Measurements from ENCODE around the gene CHAD.
A peak's percentile ranks its signal among the peaks of the same experiment; 100 is the strongest.
"Not testable (repeated sequence)": the region's sequence is repeated elsewhere in the genome, so short reads cannot be mapped to it uniquely, and the experiment has no call there.

CHAD gene

GRCh38 chr17:50495217-50495823, 26.6 kb upstream of the CHAD start:
- no peak for DNase-seq (ENCODE audit: low spot score)

DNA sequence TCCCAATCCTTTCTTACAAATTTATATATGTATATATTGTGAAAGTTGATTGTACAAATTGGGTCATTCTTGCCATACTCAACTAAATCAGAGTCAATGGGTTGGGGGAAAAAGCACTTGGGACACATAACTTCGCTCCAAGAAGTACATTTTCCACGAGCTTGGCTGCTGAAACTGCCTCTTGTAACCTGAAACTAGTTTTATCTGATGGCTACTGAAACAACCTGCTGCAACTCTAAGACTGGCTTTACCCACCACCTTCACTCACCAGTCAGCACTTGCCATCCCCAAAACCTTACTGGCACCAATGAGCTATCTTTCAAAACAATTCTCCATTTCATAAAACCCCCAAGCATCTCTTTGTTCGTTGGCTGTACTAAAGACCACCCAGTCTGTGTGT, 25.1 kb upstream of the CHAD start:
- no peak for DNase-seq (ENCODE audit: low spot score)

GRCh38 chr17:50492214-50492613, 23.5 kb upstream of the CHAD start:
- no peak for DNase-seq (ENCODE audit: low spot score)

- DNase-seq (ENCODE audit: low spot score) = no peak
Observed at GRCh38 chr17:50491505-50491904, 22.8 kb upstream of the CHAD start.

DNA sequence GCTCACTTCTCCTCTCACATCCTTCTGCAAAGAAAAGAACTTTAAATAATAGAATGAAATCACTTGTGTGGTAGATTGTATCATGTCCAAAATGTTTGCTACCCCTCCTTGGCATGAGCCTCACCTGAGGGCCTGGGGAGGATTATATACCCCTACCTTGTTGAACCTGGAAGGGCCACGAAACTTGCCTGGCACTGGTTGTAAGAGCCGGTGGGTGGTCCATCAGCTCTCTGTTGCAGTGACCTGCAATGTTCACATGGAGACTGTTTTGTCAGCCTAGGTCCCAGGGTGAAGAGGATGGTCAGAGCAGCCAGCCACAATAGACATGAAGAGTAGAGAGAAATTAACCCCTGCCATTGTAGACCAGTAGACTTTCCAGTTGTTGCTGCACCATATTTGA, 20.2 kb upstream of the CHAD start:
- no peak for DNase-seq (ENCODE audit: low spot score)

DNA sequence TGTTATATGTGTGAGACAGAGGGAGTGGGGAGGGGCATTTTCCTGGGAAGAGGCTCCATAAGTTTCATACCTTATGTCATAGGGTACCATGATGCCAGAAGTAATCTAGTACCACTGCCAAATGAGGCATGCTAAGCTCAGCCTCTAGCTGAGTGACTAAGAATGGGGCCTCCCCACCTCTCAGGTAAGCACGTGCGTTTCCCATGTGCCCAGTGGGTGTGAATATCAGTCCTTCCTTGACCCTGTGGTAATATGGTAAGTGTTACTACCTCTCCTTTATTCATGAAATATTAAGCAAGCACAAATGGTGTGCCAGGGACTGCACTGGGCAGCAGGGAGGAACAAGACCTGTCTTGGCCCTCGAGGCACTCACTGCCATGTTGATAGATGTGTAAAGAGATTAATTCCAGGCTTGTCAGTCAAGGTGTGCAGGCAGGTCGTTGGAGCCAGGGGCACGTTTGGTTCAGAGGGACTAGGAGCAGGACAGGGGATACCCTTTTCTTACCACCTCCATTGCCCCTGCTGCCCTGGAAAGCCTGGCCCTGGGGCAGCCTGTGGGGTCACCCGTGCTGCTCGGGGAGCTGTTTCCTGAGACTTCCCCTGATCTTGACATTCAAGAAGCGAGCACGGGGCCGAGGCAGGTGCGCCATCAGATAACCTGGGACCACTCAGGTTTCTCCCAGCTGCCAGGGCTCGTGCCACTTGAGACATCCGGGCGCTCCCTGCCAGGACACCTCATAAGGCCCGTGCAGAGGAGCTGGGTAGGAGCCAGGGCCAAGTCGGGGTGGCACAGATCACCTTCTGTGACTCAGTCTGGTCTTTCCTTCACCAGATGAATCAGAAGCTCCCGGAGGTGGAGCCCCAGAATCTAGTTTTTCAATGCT, 18.8 kb upstream of the CHAD start:
- no peak for DNase-seq (ENCODE audit: low spot score)

- no peak for DNase-seq (ENCODE audit: low spot score)
Observed at GRCh38 chr17:50484386-50485155, 15.9 kb upstream of the CHAD start.

GRCh38 chr17:50483266-50483665, 14.6 kb upstream of the CHAD start:
- DNase-seq (ENCODE audit: low spot score) = no peak

- peak; percentile 63 for DNase-seq (ENCODE audit: low spot score)
Observed at GRCh38 chr17:50482516-50482915, 13.8 kb upstream of the CHAD start.

DNA sequence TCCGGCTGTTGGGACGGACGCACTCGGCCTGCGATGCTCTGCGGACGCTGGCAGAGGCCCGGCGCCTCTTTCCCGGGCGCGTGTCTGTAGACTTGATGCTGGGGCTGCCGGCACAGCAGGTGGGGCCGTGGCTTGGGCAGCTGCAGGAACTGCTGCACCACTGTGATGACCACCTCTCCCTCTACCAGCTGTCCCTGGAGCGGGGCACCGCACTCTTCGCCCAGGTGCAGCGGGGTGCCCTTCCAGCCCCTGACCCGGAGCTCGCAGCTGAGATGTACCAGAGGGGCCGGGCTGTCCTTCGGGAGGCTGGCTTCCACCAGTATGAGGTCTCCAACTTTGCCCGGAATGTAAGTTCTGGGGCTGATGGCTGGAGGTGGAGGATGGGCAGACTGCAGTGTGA, 13.4 kb upstream of the CHAD start:
- DNase-seq (ENCODE audit: low spot score) = no peak

DNA sequence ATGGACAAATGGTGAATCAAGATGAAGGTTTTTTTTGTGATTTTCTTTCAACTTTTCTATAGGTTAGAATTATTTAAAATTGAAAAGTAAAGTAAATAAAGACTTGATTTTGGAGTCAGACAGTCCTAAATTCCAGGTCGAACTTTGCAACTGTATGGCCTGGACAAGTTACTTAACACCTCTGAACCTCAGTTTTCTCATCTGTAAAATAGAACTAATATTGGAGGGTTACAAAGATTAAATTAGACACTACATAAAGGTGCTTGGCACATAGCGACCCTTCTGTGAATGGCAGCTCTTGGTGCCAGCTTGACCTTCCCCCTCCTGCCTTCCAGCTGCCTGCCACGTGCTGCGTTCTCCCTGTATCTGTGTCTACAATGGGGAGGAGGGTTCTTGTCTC, 13.0 kb upstream of the CHAD start:
- no peak for DNase-seq (ENCODE audit: low spot score)

- DNase-seq (ENCODE audit: low spot score) = no peak
Observed at GRCh38 chr17:50480854-50481490, 12.3 kb upstream of the CHAD start.

DNA sequence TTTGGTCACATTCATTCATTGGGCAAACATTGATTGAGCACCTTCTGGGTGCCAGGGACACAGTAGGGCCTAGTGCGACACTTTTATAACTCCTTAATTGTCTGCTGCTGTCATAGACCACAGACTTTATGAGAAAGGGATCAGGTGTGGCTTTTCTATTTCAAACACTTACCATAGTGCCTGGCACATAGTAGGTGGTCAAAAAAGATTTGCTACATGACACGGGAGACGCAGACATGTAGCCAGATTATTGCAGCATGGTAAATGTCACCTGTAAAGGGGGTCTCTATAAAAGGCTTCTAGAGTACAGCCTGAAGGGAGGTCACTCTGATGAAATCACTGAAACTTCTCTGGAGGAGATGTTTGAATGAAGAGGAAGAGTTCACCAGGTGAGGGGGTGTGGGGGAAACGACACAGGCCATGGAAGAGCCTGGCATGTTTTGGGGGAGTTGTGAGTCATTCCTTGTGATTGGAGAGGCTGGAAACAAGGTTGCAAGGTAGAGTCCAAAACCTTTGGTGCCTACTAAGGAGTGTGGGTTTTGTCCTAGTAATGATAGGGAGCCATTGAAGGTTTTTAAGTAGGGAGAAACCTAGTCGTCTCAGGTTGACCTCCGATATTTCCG, 11.6 kb upstream of the CHAD start:
- no peak for DNase-seq (ENCODE audit: low spot score)

GRCh38 chr17:50479522-50480141, 11.0 kb upstream of the CHAD start:
- peak; percentile 68 for DNase-seq (ENCODE audit: low spot score)

DNA sequence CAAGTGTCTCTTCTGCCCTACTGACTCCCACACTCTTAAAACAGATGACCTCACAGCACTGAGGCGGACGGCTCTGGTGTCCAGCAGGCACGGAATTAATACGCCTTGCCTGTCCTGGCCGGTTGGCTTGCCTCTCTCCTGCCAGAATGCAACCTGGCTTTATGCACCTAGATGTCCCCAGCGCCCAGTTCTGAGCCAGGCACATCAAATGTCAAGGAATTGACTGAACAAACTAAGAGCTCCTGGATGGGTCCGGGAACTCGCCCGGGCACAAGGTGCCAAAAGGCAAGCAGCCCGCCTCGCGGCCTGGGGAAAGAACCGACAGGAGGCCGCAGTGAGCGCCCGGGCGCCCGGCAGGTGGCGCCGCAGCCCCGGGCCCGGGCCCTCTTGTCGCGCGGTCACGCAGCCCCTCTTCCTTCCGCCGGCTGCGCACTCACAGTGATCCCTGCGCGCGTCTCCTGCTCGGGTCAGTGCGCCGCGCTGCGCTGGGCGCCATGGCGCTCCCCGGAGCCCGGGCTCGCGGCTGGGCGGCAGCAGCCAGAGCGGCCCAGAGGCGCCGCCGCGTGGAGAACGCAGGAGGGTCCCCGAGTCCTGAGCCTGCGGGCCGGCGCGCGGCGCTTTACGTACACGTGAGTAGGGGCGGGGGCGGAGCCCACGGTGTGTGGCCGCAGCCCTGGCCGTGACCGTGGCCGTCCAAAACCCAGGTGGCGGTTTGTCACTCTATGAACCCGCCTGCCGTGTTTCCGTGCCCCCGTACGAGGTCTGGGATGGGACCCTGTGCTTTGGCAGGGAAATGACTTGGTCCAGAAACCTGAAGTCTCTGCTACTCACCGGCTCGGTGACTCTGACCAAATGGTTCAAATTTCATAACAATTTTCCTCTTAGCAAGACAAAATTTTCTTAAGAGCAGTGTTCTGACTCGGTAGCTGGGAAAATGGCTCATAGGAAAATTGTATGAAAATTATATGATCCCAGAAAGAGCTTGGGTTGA, 10.0 kb upstream of the CHAD start, which contains the start of gene RSAD1:
Gene RSAD1, plus strand, starts transcription at position 470 of the 991 bp plus-strand sequence. Its CDS starts 25 bp downstream, at position 495.
- peak; percentile 87 for DNase-seq (ENCODE audit: low spot score)

DNA sequence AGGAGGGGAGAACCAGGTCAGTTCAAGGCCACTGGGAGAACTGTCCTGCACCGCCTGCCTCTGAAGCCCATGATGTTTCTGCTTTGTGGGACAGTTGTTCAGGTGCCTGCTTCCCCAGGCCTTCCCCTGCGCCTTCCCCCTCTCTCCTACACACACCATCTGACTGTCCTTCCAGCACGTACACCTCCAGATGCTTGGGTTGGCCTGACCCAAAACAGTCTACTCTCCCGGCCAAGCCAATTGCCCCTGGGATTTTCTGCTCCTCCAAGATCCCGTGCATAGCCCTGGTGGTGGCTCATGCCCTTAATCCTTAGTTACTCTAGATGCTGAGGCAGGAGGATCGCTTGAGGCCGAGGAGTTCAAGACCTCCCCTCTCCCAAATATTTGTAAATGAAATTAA, 9.3 kb upstream of the CHAD start:
- no peak for DNase-seq (ENCODE audit: low spot score)

DNA sequence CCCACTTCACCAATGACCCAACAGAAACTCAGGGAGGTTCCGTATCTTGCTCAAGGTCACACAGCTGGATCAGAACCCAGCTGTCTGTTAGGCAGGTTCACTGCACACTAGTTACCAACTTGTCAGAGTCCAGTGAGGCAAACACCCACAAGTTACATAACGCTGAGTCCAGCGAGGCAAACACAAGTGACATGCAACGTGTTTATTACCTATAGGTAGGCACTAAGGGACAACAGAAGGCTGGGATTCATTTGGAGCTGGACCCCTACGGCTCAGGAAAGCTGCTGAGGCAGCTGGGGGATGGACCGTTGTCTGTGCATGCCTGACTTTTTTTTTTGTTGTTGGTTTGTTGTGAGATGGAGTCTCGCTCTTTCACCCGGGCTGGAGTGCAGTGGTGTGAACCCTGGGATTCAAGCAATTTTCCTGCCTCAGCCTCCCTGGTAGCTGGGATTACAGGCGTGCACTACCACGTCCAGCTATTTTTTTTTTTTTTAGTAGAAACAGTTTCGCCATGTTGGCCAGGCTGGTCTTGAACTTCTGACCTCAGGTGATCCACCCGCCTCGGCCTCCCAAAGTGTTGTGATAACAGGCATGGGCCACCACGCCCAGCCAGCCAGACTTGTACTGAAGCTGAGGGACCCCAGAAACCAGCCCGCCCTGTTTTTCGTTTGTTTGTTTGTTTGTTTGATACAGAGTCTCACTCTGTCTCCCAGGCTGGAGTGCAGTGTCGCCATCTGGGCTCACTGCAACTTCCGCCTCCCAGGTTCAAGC, 8.1 kb upstream of the CHAD start:
- DNase-seq (ENCODE audit: low spot score) = no peak

GRCh38 chr17:50475775-50476544, 7.3 kb upstream of the CHAD start:
- not testable (repeated sequence) for DNase-seq (ENCODE audit: low spot score)

All from CD4-positive, alpha-beta T cell treated with Interleukin-6 at 100 ng/mL for 8 hours (primary cell).